22Rv1 (cell line): ENCODE results near the gene RXRG.

Experiments
- ZFX ChIP-seq: fragments of 450-650 bp; IDR thresholded peaks from 2 replicates; pipeline ENCODE4 v1.6.1; 2017; ENCODE audit warnings: antibody characterized with exemption, borderline replicate concordance
- TF ChIP-seq, protein P1 (sequence below): fragments of 450-650 bp; IDR thresholded peaks from 2 replicates; pipeline ENCODE4 v1.5.1; 2017; ENCODE audit warnings: mild to moderate bottlenecking

GRCh38 chr1:165387505-165387904 lies 57.4 kb downstream of the RXRG start:
- TF ChIP-seq, protein P1, sequence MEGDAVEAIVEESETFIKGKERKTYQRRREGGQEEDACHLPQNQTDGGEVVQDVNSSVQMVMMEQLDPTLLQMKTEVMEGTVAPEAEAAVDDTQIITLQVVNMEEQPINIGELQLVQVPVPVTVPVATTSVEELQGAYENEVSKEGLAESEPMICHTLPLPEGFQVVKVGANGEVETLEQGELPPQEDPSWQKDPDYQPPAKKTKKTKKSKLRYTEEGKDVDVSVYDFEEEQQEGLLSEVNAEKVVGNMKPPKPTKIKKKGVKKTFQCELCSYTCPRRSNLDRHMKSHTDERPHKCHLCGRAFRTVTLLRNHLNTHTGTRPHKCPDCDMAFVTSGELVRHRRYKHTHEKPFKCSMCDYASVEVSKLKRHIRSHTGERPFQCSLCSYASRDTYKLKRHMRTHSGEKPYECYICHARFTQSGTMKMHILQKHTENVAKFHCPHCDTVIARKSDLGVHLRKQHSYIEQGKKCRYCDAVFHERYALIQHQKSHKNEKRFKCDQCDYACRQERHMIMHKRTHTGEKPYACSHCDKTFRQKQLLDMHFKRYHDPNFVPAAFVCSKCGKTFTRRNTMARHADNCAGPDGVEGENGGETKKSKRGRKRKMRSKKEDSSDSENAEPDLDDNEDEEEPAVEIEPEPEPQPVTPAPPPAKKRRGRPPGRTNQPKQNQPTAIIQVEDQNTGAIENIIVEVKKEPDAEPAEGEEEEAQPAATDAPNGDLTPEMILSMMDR = no peak
- TF ChIP-seq ZFX = no peak
